Brain microvascular endothelial cell (primary cell): Measurements from ENCODE around the gene ELOA.

Experiments
- DNase-seq: peaks from one replicate; pipeline ENCODE4 v3.0.0-alpha.2; 2020
- H3K27ac ChIP-seq: fragments of 250-450 bp; sonication (Bioruptor Pico); 2 replicates; pipeline ENCODE4 v1.5.1; 2020; ENCODE audit warnings: mild to moderate bottlenecking, moderate library complexity
- H3K27me3 ChIP-seq: fragments of 250-450 bp; sonication (Bioruptor Pico); replicated peaks from 2 replicates; pipeline ENCODE4 v1.5.1; 2020; ENCODE audit warnings: mild to moderate bottlenecking
- H3K36me3 ChIP-seq: fragments of 250-450 bp; sonication (Bioruptor Pico); replicated peaks from 2 replicates; pipeline ENCODE4 v1.5.1; 2020; ENCODE audit warnings: mild to moderate bottlenecking
- H3K4me3 ChIP-seq: 2 replicates; pipeline ENCODE4 v1.5.1; 2011; ENCODE audit warnings: low read depth, mild to moderate bottlenecking, control low read depth, low read length, moderate library complexity
- in situ Hi-C: cut with HindIII; loops from 2 replicates; pipeline ENCODE4 v1.10.0; 2017; ENCODE audit warnings: low sequenced_read_pairs, low pct_ligation_motif_present
- TF ChIP-seq, protein P1 (sequence below): IDR thresholded peaks from 2 replicates; pipeline ENCODE4 v1.5.1; 2011; ENCODE audit warnings: low read depth, mild to moderate bottlenecking, moderate library complexity, low read length, control low read depth, inconsistent platforms; ENCODE audit errors: missing control alignments

The ELOA gene

DNA sequence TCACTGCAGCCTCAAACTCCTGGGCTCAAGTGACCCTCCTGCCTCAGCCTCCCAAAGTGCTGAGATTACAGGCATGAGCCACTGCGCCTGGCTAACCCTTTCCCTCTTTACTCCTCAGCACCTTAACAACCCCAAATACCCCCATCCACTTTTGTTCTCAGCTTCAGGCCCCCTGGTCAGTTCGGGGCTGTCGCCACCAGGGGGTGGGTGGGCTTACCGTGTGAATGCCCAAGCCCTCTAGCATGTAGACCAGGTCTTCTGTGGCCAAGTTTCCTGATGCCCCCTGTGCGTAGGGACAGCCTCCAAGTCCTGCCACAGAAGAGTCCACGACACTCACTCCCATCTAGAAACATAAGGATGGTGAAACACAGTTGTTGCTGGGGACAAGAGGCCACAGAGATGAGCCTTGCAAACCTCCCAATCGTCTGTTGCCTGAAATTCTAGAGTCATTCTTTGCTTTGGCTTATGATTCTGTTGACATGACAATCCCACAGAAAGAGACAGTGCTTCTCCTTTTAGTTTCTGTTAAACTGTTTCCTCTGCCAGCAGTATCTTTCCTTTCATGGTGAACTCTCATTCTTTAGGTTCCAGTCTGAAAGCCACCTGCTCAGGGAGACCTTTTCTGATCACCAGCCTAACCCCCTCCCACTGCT lies 61.0 kb downstream of the ELOA start:
- in situ Hi-C loops: no loop called here
- DNase-seq: no peak
- TF ChIP-seq, protein P1, sequence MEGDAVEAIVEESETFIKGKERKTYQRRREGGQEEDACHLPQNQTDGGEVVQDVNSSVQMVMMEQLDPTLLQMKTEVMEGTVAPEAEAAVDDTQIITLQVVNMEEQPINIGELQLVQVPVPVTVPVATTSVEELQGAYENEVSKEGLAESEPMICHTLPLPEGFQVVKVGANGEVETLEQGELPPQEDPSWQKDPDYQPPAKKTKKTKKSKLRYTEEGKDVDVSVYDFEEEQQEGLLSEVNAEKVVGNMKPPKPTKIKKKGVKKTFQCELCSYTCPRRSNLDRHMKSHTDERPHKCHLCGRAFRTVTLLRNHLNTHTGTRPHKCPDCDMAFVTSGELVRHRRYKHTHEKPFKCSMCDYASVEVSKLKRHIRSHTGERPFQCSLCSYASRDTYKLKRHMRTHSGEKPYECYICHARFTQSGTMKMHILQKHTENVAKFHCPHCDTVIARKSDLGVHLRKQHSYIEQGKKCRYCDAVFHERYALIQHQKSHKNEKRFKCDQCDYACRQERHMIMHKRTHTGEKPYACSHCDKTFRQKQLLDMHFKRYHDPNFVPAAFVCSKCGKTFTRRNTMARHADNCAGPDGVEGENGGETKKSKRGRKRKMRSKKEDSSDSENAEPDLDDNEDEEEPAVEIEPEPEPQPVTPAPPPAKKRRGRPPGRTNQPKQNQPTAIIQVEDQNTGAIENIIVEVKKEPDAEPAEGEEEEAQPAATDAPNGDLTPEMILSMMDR: peak; percentile 52
- Histone ChIP-seq H3K4me3 (no peak overlapping the region), H3K27me3 (no peaks in the 10 kb centered on the region), H3K27ac (no peak overlapping the region), H3K36me3 (no peaks in the 10 kb centered on the region)

- no peak for DNase-seq
- TF ChIP-seq, protein P1: no peak
- H3K27ac ChIP-seq: no peak overlapping the region
- no peaks in the 10 kb centered on the region for H3K36me3 ChIP-seq
- in situ Hi-C loops: no loop called here
- no peaks in the 10 kb centered on the region for H3K27me3 ChIP-seq
- no peak overlapping the region for H3K4me3 ChIP-seq
Observed at GRCh38 chr1:23805025-23805424, 61.8 kb downstream of the ELOA start.

- Histone ChIP-seq H3K4me3 (no peak overlapping the region), H3K36me3 (no peaks in the 10 kb centered on the region), H3K27me3 (no peaks in the 10 kb centered on the region), H3K27ac (no peak overlapping the region)
- in situ Hi-C loops: no loop called here
- TF ChIP-seq, protein P1: no peak
- no peak for DNase-seq
Observed at GRCh38 chr1:23806280-23806679, 63.0 kb downstream of the ELOA start.

DNA sequence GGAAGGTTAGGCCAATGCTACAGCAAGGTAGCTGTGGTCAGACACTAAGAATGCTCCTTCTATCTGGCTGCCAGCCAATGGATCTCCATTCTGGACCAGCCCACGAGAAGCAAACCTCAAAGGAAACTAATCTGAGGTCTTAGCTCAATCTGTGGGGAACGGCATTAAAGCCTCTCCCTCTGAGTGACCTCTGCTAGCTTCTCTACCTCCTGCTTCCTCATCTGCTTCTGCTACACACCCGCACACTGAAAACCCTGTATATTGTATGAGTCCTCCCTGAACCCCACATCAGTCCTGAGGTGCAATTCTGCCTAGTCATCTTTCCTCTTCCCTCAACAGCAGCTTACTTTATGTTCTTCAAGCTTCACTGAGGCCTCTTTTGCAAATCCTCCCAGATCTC lies 64.2 kb downstream of the ELOA start:
- no peak overlapping the region for H3K4me3 ChIP-seq
- no peak for DNase-seq
- in situ Hi-C loops: no loop called here

DNA sequence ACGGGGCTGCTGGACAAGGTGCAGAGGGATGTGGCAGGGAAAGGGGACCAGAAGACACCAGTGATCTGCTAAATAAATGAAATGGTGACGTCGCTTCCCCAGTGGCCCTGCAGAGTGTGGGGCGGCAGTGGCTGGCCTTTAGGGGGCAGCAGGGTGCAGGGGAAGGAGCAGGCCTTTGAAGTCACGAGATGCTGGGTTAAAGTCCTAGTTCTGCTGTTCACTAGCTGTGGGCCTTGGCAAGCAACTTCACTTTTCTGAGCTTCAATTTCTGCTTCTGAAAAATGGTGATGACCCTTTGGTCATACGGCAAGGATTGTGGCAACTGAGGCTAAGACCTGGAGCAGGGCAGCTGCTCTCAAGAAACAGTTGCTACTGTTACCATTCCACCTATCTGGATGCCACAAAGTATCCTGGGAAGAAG lies 66.5 kb downstream of the ELOA start:
- Histone ChIP-seq H3K4me3 (no peak overlapping the region), H3K36me3 (peaks cover 5% of the 10 kb centered on the region), H3K27ac (no peak overlapping the region), H3K27me3 (no peaks in the 10 kb centered on the region)
- TF ChIP-seq, protein P1: peak; percentile 94
- DNase-seq: peak; percentile 63
- in situ Hi-C loops: no loop called here

More for the DNA sequence above, 64.2 kb downstream of the ELOA start:
- TF ChIP-seq, protein P1: no peak
- Histone ChIP-seq H3K36me3 (peaks cover 2% of the 10 kb centered on the region), H3K27ac (no peak overlapping the region), H3K27me3 (no peaks in the 10 kb centered on the region)
